Uterus (tissue), 4 donors: ENCODE results near the gene CACNA1D. TPM values are rescaled to one million over a fixed set of nuclear protein-coding genes. Genes with fewer than 3 reads are reported as not detected.

Source experiments
- DNase-seq, 2 donors: peaks; one replicate each; pipeline ENCODE4 v3.0.0-alpha.2; 2019 to 2020
- H3K27ac ChIP-seq, 2 donors: fragments of 200-600 bp; sonication (generic); 1 replicate in 1 of 2; 2 replicates in 1 of 2; pipeline ENCODE4 v1.5.1; 2016 to 2018
- H3K27me3 ChIP-seq, 2 donors: fragments of 200-600 bp; sonication (generic); one replicate each; pipeline ENCODE4 v1.5.1; 2018 to 2019; ENCODE audit warnings: control low read depth in 1 of 2
- H3K36me3 ChIP-seq, 2 donors: fragments of 200-600 bp; sonication (generic); one replicate each; pipeline ENCODE4 v1.5.1; 2019; ENCODE audit warnings: control low read depth in 1 of 2
- H3K4me1 ChIP-seq, 2 donors: fragments of 200-600 bp; sonication (generic); one replicate each; pipeline ENCODE4 v1.5.1; 2018 to 2019; ENCODE audit warnings: control low read depth in 1 of 2
- H3K4me3 ChIP-seq, 2 donors: fragments of 200-600 bp; sonication (generic); 1 replicate in 1 of 2; 2 replicates in 1 of 2; pipeline ENCODE4 v1.5.1; 2018 to 2019; ENCODE audit warnings: mild to moderate bottlenecking in 1 of 2
- H3K9me3 ChIP-seq, 2 donors: fragments of 200-600 bp; sonication (generic); one replicate each; pipeline ENCODE4 v1.5.1; 2019; ENCODE audit warnings: control low read depth in 1 of 2
- POLR2A ChIP-seq, 2 donors: fragments of 450-650 bp; IDR thresholded peaks; one replicate each; pipeline ENCODE4 v1.6.1; 2016; ENCODE audit warnings: antibody characterized with exemption in 2 of 2, mild to moderate bottlenecking in 1 of 2, moderate library complexity in 1 of 2
- intact Hi-C: fragments of 100-400 bp; cut with DNase I; formaldehyde crosslinking; loops from one replicate; pipeline ENCODE4 v1.15.1; 2023; ENCODE audit warnings: low total_unique reads
- total RNA-seq, 4 donors: library from RNA; depleted of rRNA in 3 of 4; stranded (reverse); fragments of >200 nt in 3 of 4; gene quantifications; one replicate each; pipeline versions ENCODE4 v1.1.0 to v1.2.4, GENCODE V29; 2014 to 2023
- TF ChIP-seq, protein P1 (sequence below), 4 experiments: fragments of 200-600 bp in 2 of 4; fragments of 450-650 bp in 2 of 4; sonication (generic) in 2 of 4; IDR thresholded peaks; one replicate each; pipeline ENCODE4 v1.5.1; 2016 to 2019; ENCODE audit warnings: antibody characterized with exemption in 4 of 4, mild to moderate bottlenecking in 2 of 4, moderate library complexity in 1 of 4
- donor health status: DM: yes; HTN: yes; CAD: no.

CACNA1D gene
- total RNA-seq, 4 donors from 2014 or later, result 0.88 to 97.5 (median 63.4) TPM

DNA sequence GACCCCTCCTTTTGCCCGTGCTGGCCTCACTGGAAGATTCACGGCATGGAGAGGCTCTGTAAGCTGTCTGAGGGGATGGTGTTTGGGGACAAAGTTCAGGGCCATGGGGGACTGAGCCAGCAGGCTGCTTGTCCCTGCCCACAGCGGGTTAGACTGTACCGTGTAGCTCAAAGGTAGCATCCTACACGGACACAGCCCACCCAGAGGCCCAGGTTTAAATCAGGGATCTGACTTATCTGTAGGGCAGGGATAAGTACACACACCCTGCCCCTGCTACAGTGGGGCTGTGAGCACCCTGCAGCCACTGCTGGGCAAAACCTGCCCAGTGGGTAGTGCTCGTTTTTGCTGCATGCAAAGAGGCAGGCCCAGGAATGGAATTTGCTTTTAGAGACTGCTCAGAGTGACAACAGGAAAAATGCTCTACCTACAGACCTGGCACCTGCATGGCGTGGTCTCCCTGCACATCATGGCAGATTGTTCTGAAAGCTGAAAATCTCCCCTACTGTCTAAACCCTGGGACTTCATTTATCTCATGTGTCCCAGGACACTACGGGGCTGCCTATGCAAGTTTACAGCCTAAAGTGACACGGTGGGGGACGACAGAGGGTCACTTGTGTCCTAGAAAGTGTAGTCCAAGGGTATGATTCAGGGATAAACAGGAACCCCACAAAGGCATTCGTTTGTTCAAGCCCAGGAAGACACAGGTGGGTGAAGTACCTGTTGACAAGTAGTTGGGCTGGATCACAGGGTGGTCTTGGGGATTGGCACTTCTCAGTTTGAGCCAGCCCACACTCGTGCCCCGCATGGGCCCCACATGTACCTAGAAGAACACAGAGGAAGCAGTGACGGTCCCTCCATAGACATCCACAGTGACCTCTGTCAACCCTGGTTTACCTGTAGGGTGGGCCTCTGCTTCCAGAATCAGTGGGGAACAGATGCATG lies 324.1 kb downstream of the CACNA1D start:
- Histone ChIP-seq H3K4me3 (no peak overlapping the region), H3K27me3 (no peaks in the 10 kb centered on the region), H3K27ac (no peak overlapping the region), H3K4me1 (no peaks in the 10 kb centered on the region), H3K9me3 (no peaks in the 10 kb centered on the region), H3K36me3 (no peaks in the 10 kb centered on the region)
- intact Hi-C loops, result no loop called here
- DNase-seq, result no peak
- TF ChIP-seq, protein P1, sequence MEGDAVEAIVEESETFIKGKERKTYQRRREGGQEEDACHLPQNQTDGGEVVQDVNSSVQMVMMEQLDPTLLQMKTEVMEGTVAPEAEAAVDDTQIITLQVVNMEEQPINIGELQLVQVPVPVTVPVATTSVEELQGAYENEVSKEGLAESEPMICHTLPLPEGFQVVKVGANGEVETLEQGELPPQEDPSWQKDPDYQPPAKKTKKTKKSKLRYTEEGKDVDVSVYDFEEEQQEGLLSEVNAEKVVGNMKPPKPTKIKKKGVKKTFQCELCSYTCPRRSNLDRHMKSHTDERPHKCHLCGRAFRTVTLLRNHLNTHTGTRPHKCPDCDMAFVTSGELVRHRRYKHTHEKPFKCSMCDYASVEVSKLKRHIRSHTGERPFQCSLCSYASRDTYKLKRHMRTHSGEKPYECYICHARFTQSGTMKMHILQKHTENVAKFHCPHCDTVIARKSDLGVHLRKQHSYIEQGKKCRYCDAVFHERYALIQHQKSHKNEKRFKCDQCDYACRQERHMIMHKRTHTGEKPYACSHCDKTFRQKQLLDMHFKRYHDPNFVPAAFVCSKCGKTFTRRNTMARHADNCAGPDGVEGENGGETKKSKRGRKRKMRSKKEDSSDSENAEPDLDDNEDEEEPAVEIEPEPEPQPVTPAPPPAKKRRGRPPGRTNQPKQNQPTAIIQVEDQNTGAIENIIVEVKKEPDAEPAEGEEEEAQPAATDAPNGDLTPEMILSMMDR (IDR thresholded peaks at IDR 0.05), result no peak
- no peak for TF ChIP-seq POLR2A (IDR thresholded peaks at IDR 0.05)

DNA sequence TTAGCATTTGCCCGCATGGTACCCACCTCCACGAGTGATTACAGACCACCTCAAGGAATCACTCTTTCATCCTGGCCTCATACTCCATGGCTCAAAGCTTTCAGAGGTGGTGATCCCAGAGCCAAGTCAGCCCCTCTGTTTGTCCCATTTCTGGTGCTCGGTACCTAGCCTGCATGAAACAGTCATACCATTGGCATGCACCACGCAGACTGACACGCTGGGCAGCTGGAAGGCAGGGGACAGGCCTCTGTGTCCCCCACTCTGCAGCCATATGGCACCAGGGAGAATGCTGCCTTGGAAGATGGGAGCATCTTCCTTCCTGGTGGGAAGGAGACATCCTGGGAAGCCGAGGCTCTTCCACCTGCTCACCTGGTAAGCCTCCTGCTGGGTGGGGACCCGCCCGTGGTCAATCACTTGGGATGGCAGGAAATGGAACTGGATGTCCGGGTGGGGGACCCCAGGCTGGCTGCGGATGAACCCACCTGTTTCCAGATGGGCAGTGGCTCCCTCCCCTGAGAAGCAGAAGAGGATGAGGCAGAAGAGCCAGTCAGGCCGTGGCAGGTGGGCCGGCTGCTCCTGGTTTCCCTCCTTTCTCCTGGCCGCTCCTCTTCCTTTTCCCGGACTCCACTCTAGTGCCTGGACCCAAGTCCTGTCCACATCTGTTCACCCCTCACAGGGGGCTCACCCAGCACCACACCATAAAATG lies 324.9 kb downstream of the CACNA1D start:
- H3K36me3 ChIP-seq, result no peaks in the 10 kb centered on the region
- no peak overlapping the region for H3K4me3 ChIP-seq
- DNase-seq, result no peak
- H3K4me1 ChIP-seq, result no peaks in the 10 kb centered on the region
- no peaks in the 10 kb centered on the region for H3K9me3 ChIP-seq
- intact Hi-C loops, result no loop called here
- no peak overlapping the region for H3K27ac ChIP-seq
- no peaks in the 10 kb centered on the region for H3K27me3 ChIP-seq
- TF ChIP-seq, protein P1 (IDR thresholded peaks at IDR 0.05), result no peak

GRCh38 chr3:53820084-53820483 lies 325.7 kb downstream of the CACNA1D start:
- no peak for DNase-seq
- Histone ChIP-seq H3K36me3 (no peaks in the 10 kb centered on the region), H3K9me3 (no peaks in the 10 kb centered on the region), H3K4me3 (no peak overlapping the region), H3K4me1 (no peaks in the 10 kb centered on the region), H3K27me3 (no peaks in the 10 kb centered on the region), H3K27ac (no peak overlapping the region)
- intact Hi-C loops, result no loop called here
- TF ChIP-seq POLR2A (IDR thresholded peaks at IDR 0.05), result no peak
- TF ChIP-seq, protein P1 (IDR thresholded peaks at IDR 0.05), result no peak

GRCh38 chr3:53820756-53821580 lies 326.6 kb downstream of the CACNA1D start:
- no peak overlapping the region for H3K4me3 ChIP-seq
- H3K27me3 ChIP-seq, result no peaks in the 10 kb centered on the region
- no peaks in the 10 kb centered on the region for H3K9me3 ChIP-seq
- no peaks in the 10 kb centered on the region for H3K4me1 ChIP-seq
- H3K36me3 ChIP-seq, result no peaks in the 10 kb centered on the region
- no peak overlapping the region for H3K27ac ChIP-seq
- intact Hi-C loops, result no loop called here
- TF ChIP-seq, protein P1 (IDR thresholded peaks at IDR 0.05), result no peak
- TF ChIP-seq POLR2A (IDR thresholded peaks at IDR 0.05), result no peak
- DNase-seq, result no peak
